SK-N-SH treated with all-trans-retinoic acid at 6 μM for 48 hours (cell line): Measurements from ENCODE around the gene CCDC80.

ENCODE experiments used
- ESRRG ChIP-seq: fragments of 250-450 bp; sonication (Bioruptor Pico); IDR thresholded peaks from 2 replicates; pipeline ENCODE4 v1.6.1; 2021; ENCODE audit warnings: mild to moderate bottlenecking
- TF ChIP-seq, protein P1 (sequence below): fragments of 250-450 bp; sonication (Bioruptor Pico); IDR thresholded peaks from 2 replicates; pipeline ENCODE4 v1.8.0; 2020; ENCODE audit warnings: mild to moderate bottlenecking, moderate library complexity, borderline replicate concordance

DNA sequence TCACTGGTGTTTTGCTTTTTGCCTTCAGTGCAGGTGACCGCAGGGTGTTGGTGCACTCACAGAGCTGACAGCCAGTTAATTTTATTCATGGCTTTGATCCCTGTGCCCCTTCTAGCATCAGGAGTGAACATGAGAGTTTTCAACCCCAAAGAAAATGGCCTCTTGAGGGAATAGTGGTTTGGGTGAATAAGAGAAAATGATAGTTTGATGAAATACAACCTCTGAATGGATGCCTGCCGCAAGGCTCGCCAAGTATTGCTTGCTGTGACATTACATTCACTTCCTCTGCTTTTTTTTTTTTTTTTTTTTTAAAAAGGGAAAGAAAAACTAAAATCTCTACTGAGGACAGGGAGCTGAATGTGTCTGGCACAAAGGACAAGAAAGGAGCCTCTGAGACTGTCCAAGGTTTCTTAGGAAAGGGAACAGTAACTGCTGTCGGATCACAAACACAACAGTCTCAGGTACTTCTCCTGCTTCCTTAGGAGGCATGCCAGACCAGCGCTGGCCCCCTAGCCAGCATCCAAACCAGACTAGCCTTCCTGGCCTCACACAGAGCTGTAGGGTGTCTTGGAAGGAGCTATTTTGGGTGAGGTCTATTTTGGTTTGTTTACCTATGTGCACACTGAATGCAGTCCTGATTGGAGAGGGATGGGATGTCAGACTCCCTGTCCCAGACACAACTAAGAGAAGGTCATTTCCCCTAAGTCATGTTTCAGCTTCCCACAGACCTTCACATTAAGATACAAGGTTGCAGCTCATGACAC is 29.0 kb downstream of the CCDC80 start:
- TF ChIP-seq, protein P1, sequence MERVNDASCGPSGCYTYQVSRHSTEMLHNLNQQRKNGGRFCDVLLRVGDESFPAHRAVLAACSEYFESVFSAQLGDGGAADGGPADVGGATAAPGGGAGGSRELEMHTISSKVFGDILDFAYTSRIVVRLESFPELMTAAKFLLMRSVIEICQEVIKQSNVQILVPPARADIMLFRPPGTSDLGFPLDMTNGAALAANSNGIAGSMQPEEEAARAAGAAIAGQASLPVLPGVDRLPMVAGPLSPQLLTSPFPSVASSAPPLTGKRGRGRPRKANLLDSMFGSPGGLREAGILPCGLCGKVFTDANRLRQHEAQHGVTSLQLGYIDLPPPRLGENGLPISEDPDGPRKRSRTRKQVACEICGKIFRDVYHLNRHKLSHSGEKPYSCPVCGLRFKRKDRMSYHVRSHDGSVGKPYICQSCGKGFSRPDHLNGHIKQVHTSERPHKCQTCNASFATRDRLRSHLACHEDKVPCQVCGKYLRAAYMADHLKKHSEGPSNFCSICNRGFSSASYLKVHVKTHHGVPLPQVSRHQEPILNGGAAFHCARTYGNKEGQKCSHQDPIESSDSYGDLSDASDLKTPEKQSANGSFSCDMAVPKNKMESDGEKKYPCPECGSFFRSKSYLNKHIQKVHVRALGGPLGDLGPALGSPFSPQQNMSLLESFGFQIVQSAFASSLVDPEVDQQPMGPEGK, result no peak
- TF ChIP-seq ESRRG, result no peak
